ENCODE measurements around the gene AMOTL1. TPM values are rescaled to one million over a fixed set of nuclear protein-coding genes. Genes with fewer than 3 reads are reported as not detected.
A peak's percentile ranks its signal among the peaks of the same experiment; 100 is the strongest.

AMOTL1 gene
- total and polyA plus RNA-seq, 11 donors, result 6.2 to 76.0 (median 50.9) TPM

- no peak overlapping the region for H3K27ac ChIP-seq
- peaks cover 0 to 20% (median 4%) of the 10 kb centered on the region in 9 donors for H3K36me3 ChIP-seq
- intact Hi-C loops (cut with DNase I), result loop anchor here in 2 of 10 donors (5.0 to 10.0 kb wide), 2 partner anchors 37 to 60 kb away; no protein-coding TSS in a partner anchor
- no peaks in the 10 kb centered on the region for H3K4me1 ChIP-seq
- peaks cover 0 to 7% (median 0%) of the 10 kb centered on the region in 12 donors for H3K9me3 ChIP-seq
- no peaks in the 10 kb centered on the region for H3K27me3 ChIP-seq
- no peak overlapping the region for H3K4me3 ChIP-seq
- ATAC-seq (no peak), DNase-seq (no peak)
- TF ChIP-seq POLR2A (IDR thresholded peaks at IDR 0.05) (no peak), CTCF (IDR thresholded peaks at IDR 0.05) (no peak)
- WGBS, 4 donors, result 84 to 95% (median 89%) methylated on average over 6 of the region's 6 CpGs
Measured at GRCh38 chr11:94884376-94884775, 116.2 kb downstream of the AMOTL1 start.

- Histone ChIP-seq H3K4me1 (no peaks in the 10 kb centered on the region), H3K9me3 (peaks cover 0 to 7% (median 0%) of the 10 kb centered on the region in 12 donors), H3K4me3 (no peak overlapping the region), H3K36me3 (peaks cover 0 to 16% (median 4%) of the 10 kb centered on the region in 9 donors), H3K27me3 (no peaks in the 10 kb centered on the region), H3K27ac (no peak overlapping the region)
- 67 to 81% (median 72%) methylated on average over 4 to 5 of the region's 5 CpGs for WGBS, 4 donors
- no peak for ATAC-seq
- TF ChIP-seq POLR2A (IDR thresholded peaks at IDR 0.05) (no peak), CTCF (IDR thresholded peaks at IDR 0.05) (no peak)
- no peak for DNase-seq
- intact Hi-C loops (cut with DNase I), result loop anchor here in 1 of 10 donors (10.0 kb wide), 1 partner anchor 60 kb away; no protein-coding TSS in a partner anchor
Measured at GRCh38 chr11:94885133-94885532, 117.0 kb downstream of the AMOTL1 start.

- no peak overlapping the region for H3K27ac ChIP-seq
- H3K9me3 ChIP-seq, result peaks cover 0 to 7% (median 0%) of the 10 kb centered on the region in 12 donors
- TF ChIP-seq CTCF (IDR thresholded peaks at IDR 0.05) (peak in 1 of 12 donors; percentile 13), POLR2A (IDR thresholded peaks at IDR 0.05) (no peak)
- no peaks in the 10 kb centered on the region for H3K4me1 ChIP-seq
- no peak overlapping the region for H3K4me3 ChIP-seq
- no peaks in the 10 kb centered on the region for H3K27me3 ChIP-seq
- peak in 3 of 4 donors; percentile 31 to 60 (median 57) for ATAC-seq
- intact Hi-C loops (cut with DNase I), result loop anchor here in 1 of 10 donors (10.0 kb wide), 1 partner anchor 61 kb away; no protein-coding TSS in a partner anchor
- H3K36me3 ChIP-seq, result peaks cover 0 to 14% (median 1%) of the 10 kb centered on the region in 9 donors
- DNase-seq, result no peak
Measured at GRCh38 chr11:94885581-94885980, 117.4 kb downstream of the AMOTL1 start.

- H3K4me3 ChIP-seq, result no peak overlapping the region
- WGBS, 4 donors, result 0 to 5% (median 0%) methylated on average over 1 of the region's 1 CpG
- intact Hi-C loops (cut with DNase I), result loop anchor here in 1 of 10 donors (10.0 kb wide), 1 partner anchor 63 kb away; no protein-coding TSS in a partner anchor
- ATAC-seq (no peak), DNase-seq (no peak)
- H3K36me3 ChIP-seq, result peaks cover 0 to 6% (median 0%) of the 10 kb centered on the region in 9 donors
- H3K27me3 ChIP-seq, result no peaks in the 10 kb centered on the region
- no peak for TF ChIP-seq CTCF (IDR thresholded peaks at IDR 0.05)
- no peak for TF ChIP-seq POLR2A (IDR thresholded peaks at IDR 0.05)
- H3K9me3 ChIP-seq, result peaks cover 0 to 31% (median 6%) of the 10 kb centered on the region in 12 donors
- H3K4me1 ChIP-seq, result no peaks in the 10 kb centered on the region
- H3K27ac ChIP-seq, result no peak overlapping the region
Measured at GRCh38 chr11:94888204-94888603, 120.0 kb downstream of the AMOTL1 start.
